ENCODE data around the gene POLR2J3. TPM values are rescaled to one million over a fixed set of nuclear protein-coding genes. Genes with fewer than 3 reads are reported as not detected.
"Not testable (repeated sequence)": the region's sequence is repeated elsewhere in the genome, so short reads cannot be mapped to it uniquely, and the experiment has no call there.

POLR2J3 gene
- total and polyA plus RNA-seq, 2 experiments from 2014 or later, result 6.4 to 53.8 TPM

DNA sequence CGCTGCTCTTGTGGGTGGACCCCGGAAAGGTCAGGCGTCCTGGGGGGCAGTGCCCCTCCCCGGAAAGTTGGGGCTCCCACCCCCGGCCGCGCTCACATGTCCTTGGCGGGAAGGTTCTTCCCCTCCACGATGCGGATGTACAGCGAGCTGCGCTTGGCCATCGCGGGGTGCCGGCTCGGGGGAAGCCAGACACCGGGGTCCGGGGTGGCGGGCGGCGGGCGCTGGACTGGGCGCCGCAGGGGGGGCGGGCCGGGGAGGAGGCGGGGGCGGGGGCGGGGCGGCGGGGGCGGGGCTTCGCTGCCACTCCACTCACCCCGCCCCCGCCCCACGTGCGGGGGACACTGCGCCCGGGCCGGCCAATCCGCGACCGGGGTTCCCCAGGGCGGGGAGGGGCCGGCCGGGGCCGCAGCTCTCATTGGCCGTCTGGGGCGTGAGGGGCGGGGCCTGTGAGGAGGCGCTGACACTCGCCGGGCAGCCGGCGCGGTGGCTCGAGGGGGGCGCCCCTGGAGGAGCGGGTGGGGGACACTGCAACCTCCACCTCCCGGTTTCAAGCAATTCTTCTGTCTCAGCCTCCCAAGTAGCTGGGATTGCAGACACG lies 54.7 kb downstream of the POLR2J3 start, which contains the start of gene RASA4B:
Gene RASA4B, minus strand, starts transcription at position 228 of the 598 bp plus-strand sequence. Its CDS starts 67 bp downstream, at position 161.
- H3K9me2 ChIP-seq (replicated peaks; ENCODE audit: insufficient read depth); H3K4me1 ChIP-seq (ENCODE audit: insufficient read depth); H3K9me3 ChIP-seq (ENCODE audit: low read depth); H3K79me2 ChIP-seq; H4K20me1 ChIP-seq (ENCODE audit: insufficient read depth, poor library complexity, severe bottlenecking); H2AFZ ChIP-seq; H3K4me2 ChIP-seq; H3K4me3 ChIP-seq; H3K27ac ChIP-seq; H3K36me3 ChIP-seq (replicated peaks; ENCODE audit: insufficient read depth, low read depth); H3K27me3 ChIP-seq: not testable (repeated sequence)
- peak; percentile 5 for DNase-seq (ENCODE audit: low spot score)
- WGBS (ENCODE audit: low lambda C conversion rate, missing lambda C conversion rate), result no CpG with 5 or more reads among the region's 61 CpGs

Other genes with a start within 250 kb of the POLR2J3 start
- gene SPDYE6, start 216.1 kb downstream of the POLR2J3 start, total RNA-seq, result not detected in 2 replicates
- 0.68 and 1.0 TPM in 2 replicates for gene SPDYE6, start 216.1 kb downstream of the POLR2J3 start, polyA plus RNA-seq
- gene PRKRIP1, start 176.2 kb downstream of the POLR2J3 start, total RNA-seq, result 32.0 and 33.8 TPM in 2 replicates
- 44.6 and 61.6 TPM in 2 replicates for gene PRKRIP1, start 176.2 kb downstream of the POLR2J3 start, polyA plus RNA-seq
- gene ORAI2, start 139.0 kb downstream of the POLR2J3 start, total RNA-seq, result 25.9 and 33.6 TPM in 2 replicates
- 32.3 and 41.9 TPM in 2 replicates for gene ORAI2, start 139.0 kb downstream of the POLR2J3 start, polyA plus RNA-seq
- 10.1 and 13.3 TPM in 2 replicates for gene ALKBH4, start 107.7 kb downstream of the POLR2J3 start, total RNA-seq
- 15.8 TPM in 2 replicates for gene ALKBH4, start 107.7 kb downstream of the POLR2J3 start, polyA plus RNA-seq
- gene LRWD1, start 107.6 kb downstream of the POLR2J3 start, total RNA-seq, result 16.0 and 19.0 TPM in 2 replicates
- gene LRWD1, start 107.6 kb downstream of the POLR2J3 start, polyA plus RNA-seq, result 17.8 and 18.3 TPM in 2 replicates
- 16.3 and 22.4 TPM in 2 replicates for gene POLR2J, start 93.7 kb downstream of the POLR2J3 start, total RNA-seq
- gene POLR2J, start 93.7 kb downstream of the POLR2J3 start, polyA plus RNA-seq, result 77.4 and 83.2 TPM in 2 replicates
- gene RASA4B, start 54.8 kb downstream of the POLR2J3 start, total RNA-seq, result 0.52 and 3.2 TPM in 2 replicates
- 7.3 and 9.3 TPM in 2 replicates for gene RASA4B, start 54.8 kb downstream of the POLR2J3 start, polyA plus RNA-seq
- 0.48 and 1.8 TPM in 2 replicates for gene UPK3BL2, start 28.9 kb downstream of the POLR2J3 start, total RNA-seq
- 9.6 and 13.6 TPM in 2 replicates for gene UPK3BL2, start 28.9 kb downstream of the POLR2J3 start, polyA plus RNA-seq
- not detected in 2 replicates for gene SPDYE2, start 21.4 kb downstream of the POLR2J3 start, total RNA-seq
- gene SPDYE2, start 21.4 kb downstream of the POLR2J3 start, polyA plus RNA-seq, result 2.4 and 3.7 TPM in 2 replicates
- 10.5 and 13.6 TPM in 2 replicates for gene RASA4, start 44.2 kb upstream of the POLR2J3 start, total RNA-seq
- gene RASA4, start 44.2 kb upstream of the POLR2J3 start, polyA plus RNA-seq, result 13.7 and 16.2 TPM in 2 replicates
- gene UPK3BL1, start 70.2 kb upstream of the POLR2J3 start, total RNA-seq, result 20.3 and 31.7 TPM in 2 replicates
- gene UPK3BL1, start 70.2 kb upstream of the POLR2J3 start, polyA plus RNA-seq, result 32.2 and 33.0 TPM in 2 replicates
- not detected in 2 replicates for gene SPDYE2B, start 77.7 kb upstream of the POLR2J3 start, total RNA-seq
- not detected in 2 replicates for gene SPDYE2B, start 77.7 kb upstream of the POLR2J3 start, polyA plus RNA-seq
- 1.6 TPM in 2 replicates for gene POLR2J2, start 99.1 kb upstream of the POLR2J3 start, total RNA-seq
- gene POLR2J2, start 99.1 kb upstream of the POLR2J3 start, polyA plus RNA-seq, result 3.5 and 8.7 TPM in 2 replicates
- 9.2 and 16.0 TPM in 2 replicates for gene FAM185A, start 176.4 kb upstream of the POLR2J3 start, total RNA-seq
- 4.8 and 6.3 TPM in 2 replicates for gene FAM185A, start 176.4 kb upstream of the POLR2J3 start, polyA plus RNA-seq